OCI-LY1 (cell line): Measurements from ENCODE around the gene AGPS.

Experiments used
- H2AFZ ChIP-seq: fragments of 200-600 bp; sonication (generic), shearing (Covaris generic); 2 replicates; pipeline ENCODE4 v1.6.0; 2014; ENCODE audit warnings: antibody characterized with exemption, mild to moderate bottlenecking, low read length
- H3F3A ChIP-seq: fragments of 200-600 bp; sonication (generic), shearing (Covaris generic); 2 replicates; pipeline ENCODE4 v1.6.0; 2014; ENCODE audit warnings: mild to moderate bottlenecking, antibody characterized with exemption, low read length, moderate library complexity; ENCODE audit not compliant: insufficient read depth
- H3K27ac ChIP-seq: fragments of 200-600 bp; sonication (generic); 2 replicates; pipeline ENCODE4 v1.5.1; 2014; ENCODE audit warnings: low read length, mixed run types, mild to moderate bottlenecking, low read depth; ENCODE audit not compliant: poor library complexity, severe bottlenecking
- H3K27me3 ChIP-seq: fragments of 200-600 bp; sonication (generic); 2 replicates; pipeline ENCODE4 v1.6.0; 2014; ENCODE audit warnings: antibody characterized with exemption, mild to moderate bottlenecking, low read length, moderate library complexity; ENCODE audit not compliant: insufficient read depth
- H3K36me3 ChIP-seq: fragments of 200-600 bp; sonication (generic); 2 replicates; pipeline ENCODE4 v1.6.1; 2014; ENCODE audit warnings: mild to moderate bottlenecking, antibody characterized with exemption, low read length, moderate library complexity, mixed read lengths; ENCODE audit not compliant: insufficient read depth
- H3K4me1 ChIP-seq: fragments of 200-600 bp; sonication (generic); 2 replicates; pipeline ENCODE4 v1.5.1; 2014; ENCODE audit warnings: mild to moderate bottlenecking, low read length, moderate library complexity; ENCODE audit not compliant: insufficient read depth, severe bottlenecking
- H3K4me2 ChIP-seq: fragments of 200-600 bp; sonication (generic), shearing (Covaris generic); 2 replicates; pipeline ENCODE4 v1.6.1; 2014; ENCODE audit warnings: low read length
- H3K4me3 ChIP-seq: fragments of 200-600 bp; sonication (generic); 2 replicates; pipeline ENCODE4 v1.5.1; 2014; ENCODE audit warnings: low read length, low read depth, mild to moderate bottlenecking, mixed read lengths; ENCODE audit not compliant: poor library complexity, severe bottlenecking
- H3K79me2 ChIP-seq: fragments of 200-600 bp; shearing (Covaris generic); 2 replicates; pipeline ENCODE4 v1.6.1; 2016; ENCODE audit warnings: mixed run types, low read length, mixed read lengths; ENCODE audit not compliant: insufficient read depth
- H3K9ac ChIP-seq: fragments of 200-600 bp; sonication (generic), shearing (Covaris generic); 2 replicates; pipeline ENCODE4 v1.6.1; 2014; ENCODE audit warnings: mild to moderate bottlenecking, low read length, mixed read lengths
- H3K9me2 ChIP-seq: fragments of 200-600 bp; sonication (generic), shearing (Covaris generic); 2 replicates; pipeline ENCODE4 v1.6.1; 2014; ENCODE audit warnings: low read depth, mild to moderate bottlenecking, low read length, mixed read lengths
- H3K9me3 ChIP-seq: fragments of 200-600 bp; shearing (Covaris generic); 2 replicates; pipeline ENCODE4 v1.6.1; 2014; ENCODE audit warnings: low read length, mixed read lengths
- H4K20me1 ChIP-seq: fragments of 200-600 bp; sonication (generic), shearing (Covaris generic); 2 replicates; pipeline ENCODE4 v1.6.0; 2016; ENCODE audit warnings: mild to moderate bottlenecking, low read length; ENCODE audit not compliant: insufficient read depth
- EZH2 ChIP-seq: fragments of 200-600 bp; sonication (generic), shearing (Covaris generic); IDR thresholded peaks from 2 replicates; pipeline ENCODE4 v1.8.0; 2017; ENCODE audit warnings: borderline replicate concordance, mixed run types, mild to moderate bottlenecking, antibody characterized with exemption, low read length, moderate library complexity, mixed read lengths
- TF ChIP-seq, protein P1 (sequence below): fragments of 200-600 bp; sonication (generic), shearing (Covaris generic); IDR thresholded peaks from 2 replicates; pipeline ENCODE4 v1.5.1; 2017; ENCODE audit warnings: mild to moderate bottlenecking, antibody characterized with exemption, low read length, moderate library complexity, mixed read lengths

The AGPS gene

GRCh38 chr2:177551989-177552421, 159.4 kb downstream of the AGPS start:
- Histone ChIP-seq H3K4me1 (peaks cover 23% of the 10 kb centered on the region), H3K27ac (peak overlapping the region; percentile 90), H2AFZ (no peak overlapping the region), H3K27me3 (no peaks in the 10 kb centered on the region), H3K9me3 (no peaks in the 10 kb centered on the region), H3K36me3 (no peaks in the 10 kb centered on the region), H3K9me2 (no peaks in the 10 kb centered on the region), H4K20me1 (no peaks in the 10 kb centered on the region), H3K9ac (peak overlapping the region; percentile 83), H3K79me2 (no peaks in the 10 kb centered on the region), H3F3A (no peaks in the 10 kb centered on the region), H3K4me2 (peak overlapping the region; percentile 81), H3K4me3 (peak overlapping the region; percentile 76)
- TF ChIP-seq, protein P1, sequence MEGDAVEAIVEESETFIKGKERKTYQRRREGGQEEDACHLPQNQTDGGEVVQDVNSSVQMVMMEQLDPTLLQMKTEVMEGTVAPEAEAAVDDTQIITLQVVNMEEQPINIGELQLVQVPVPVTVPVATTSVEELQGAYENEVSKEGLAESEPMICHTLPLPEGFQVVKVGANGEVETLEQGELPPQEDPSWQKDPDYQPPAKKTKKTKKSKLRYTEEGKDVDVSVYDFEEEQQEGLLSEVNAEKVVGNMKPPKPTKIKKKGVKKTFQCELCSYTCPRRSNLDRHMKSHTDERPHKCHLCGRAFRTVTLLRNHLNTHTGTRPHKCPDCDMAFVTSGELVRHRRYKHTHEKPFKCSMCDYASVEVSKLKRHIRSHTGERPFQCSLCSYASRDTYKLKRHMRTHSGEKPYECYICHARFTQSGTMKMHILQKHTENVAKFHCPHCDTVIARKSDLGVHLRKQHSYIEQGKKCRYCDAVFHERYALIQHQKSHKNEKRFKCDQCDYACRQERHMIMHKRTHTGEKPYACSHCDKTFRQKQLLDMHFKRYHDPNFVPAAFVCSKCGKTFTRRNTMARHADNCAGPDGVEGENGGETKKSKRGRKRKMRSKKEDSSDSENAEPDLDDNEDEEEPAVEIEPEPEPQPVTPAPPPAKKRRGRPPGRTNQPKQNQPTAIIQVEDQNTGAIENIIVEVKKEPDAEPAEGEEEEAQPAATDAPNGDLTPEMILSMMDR: no peak
- TF ChIP-seq EZH2: no peak

DNA sequence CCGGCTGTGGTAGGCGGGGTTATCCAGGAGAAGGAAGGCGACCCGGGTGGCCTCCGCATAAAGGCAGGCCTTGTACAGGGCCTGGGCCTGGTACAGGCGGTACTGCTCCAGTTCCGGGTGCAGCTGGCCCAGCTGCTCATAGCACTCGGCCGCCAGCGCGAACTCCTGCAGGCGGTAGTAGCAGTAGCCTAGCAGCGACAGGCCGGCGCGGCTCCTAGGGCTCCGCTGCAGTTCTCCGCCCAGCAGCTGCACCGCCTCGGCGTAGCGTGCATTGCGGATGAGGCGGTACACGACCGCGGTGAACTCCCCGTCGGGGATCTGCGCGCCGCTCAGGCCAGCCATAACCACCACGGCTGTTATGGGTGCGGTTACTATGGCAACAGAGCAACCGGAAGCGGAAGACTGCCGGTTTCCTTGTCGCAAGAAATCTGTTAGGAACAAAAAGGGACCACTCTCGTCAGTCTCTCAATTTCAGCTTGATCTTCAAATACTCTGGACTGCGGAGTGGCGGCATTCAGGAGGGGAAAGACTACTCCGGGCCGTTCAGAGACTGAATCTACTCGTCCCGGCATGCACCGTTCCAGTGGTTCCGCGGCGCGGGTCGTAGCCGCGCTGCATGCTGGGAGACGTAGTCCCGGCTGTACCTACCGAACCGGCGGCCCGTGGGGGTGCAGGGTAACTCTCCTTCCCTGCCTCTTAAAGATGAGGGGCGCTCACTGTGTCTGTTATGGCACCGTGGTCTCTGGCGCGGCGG, 160.0 kb downstream of the AGPS start:
- Histone ChIP-seq H3F3A (no peaks in the 10 kb centered on the region), H3K4me1 (peaks cover 23% of the 10 kb centered on the region), H3K9me2 (no peaks in the 10 kb centered on the region), H3K4me3 (peak overlapping the region; percentile 76), H2AFZ (peak overlapping the region; percentile 93), H3K79me2 (no peaks in the 10 kb centered on the region), H3K27ac (peak overlapping the region; percentile 90), H3K36me3 (no peaks in the 10 kb centered on the region), H3K4me2 (peak overlapping the region; percentile 81), H3K27me3 (no peaks in the 10 kb centered on the region), H4K20me1 (no peaks in the 10 kb centered on the region), H3K9ac (peak overlapping the region; percentile 83), H3K9me3 (no peaks in the 10 kb centered on the region)
- TF ChIP-seq EZH2: no peak

DNA sequence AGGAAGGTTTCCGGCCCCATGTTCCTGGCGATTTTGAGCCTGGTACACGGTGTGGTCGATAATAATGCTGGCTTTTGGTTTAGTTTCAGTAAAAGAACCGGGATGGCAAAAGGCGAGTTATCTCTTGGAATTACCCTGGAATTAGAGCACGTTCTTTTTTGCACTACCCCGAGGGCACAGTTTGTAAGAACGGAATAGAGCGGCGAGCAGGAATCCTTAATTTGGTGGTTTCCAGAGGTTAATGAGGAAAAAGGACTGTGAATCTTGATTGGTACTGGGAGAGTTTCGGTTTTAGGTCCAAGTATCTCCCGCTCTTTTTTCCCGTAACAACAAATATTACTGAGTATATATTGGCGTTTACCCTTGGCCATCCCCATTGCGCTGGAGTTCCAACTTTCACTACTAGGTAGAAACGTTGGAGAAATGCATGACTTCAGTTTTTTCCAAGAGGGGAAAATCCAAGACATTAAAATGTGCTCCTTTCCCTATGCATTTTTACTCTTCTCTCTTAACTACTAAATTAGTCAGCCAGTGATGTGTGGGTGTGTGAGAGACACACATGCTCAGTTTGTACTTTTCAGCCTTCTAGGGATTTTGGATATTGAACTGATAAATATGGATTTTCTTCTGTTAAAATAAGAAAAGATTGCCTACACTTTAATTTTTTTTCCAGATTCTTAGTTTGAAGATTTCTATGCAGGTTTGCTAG, 160.8 kb downstream of the AGPS start:
- no peaks in the 10 kb centered on the region for H3F3A ChIP-seq

More for the DNA sequence above, 160.8 kb downstream of the AGPS start:
- H3K27ac ChIP-seq: peak overlapping the region; percentile 90
- H2AFZ ChIP-seq: peak overlapping the region; percentile 93
- H3K4me2 ChIP-seq: peak overlapping the region; percentile 81
- H4K20me1 ChIP-seq: no peaks in the 10 kb centered on the region
- H3K9me3 ChIP-seq: no peaks in the 10 kb centered on the region
- no peaks in the 10 kb centered on the region for H3K36me3 ChIP-seq
- TF ChIP-seq, protein P1: no peak
- no peak for TF ChIP-seq EZH2
- peak overlapping the region; percentile 83 for H3K9ac ChIP-seq
- H3K4me3 ChIP-seq: peak overlapping the region; percentile 76
- no peaks in the 10 kb centered on the region for H3K27me3 ChIP-seq
- H3K9me2 ChIP-seq: no peaks in the 10 kb centered on the region
- H3K4me1 ChIP-seq: peaks cover 22% of the 10 kb centered on the region
- no peaks in the 10 kb centered on the region for H3K79me2 ChIP-seq
